B cell (primary cell): ENCODE results near the gene PTPRN2. TPM values are rescaled to one million over a fixed set of nuclear protein-coding genes. Genes with fewer than 3 reads are reported as not detected.

Experiments
- ATAC-seq: fragments of 200-7000 bp; cut with Tn5 transposase; one replicate; pipeline ENCODE4 v1.10.0; 2021; ENCODE audit warnings: low read depth, mild to moderate bottlenecking, moderate number of reproducible peaks, moderate library complexity
- CTCF ChIA-PET: fragments of 350-600 bp; sonication (Branson Sonifier 250); formaldehyde crosslinking; loops from one replicate; lab custom pipeline; 2021; ENCODE audit warnings: antibody characterized with exemption, inconsistent platforms; lab: Charles Lee
- POLR2A ChIA-PET: fragments of 350-600 bp; sonication (Branson Sonifier 250); formaldehyde crosslinking; loops from one replicate; lab custom pipeline; 2021; ENCODE audit warnings: antibody characterized with exemption; lab: Charles Lee
- DNase-seq: peaks from one replicate; pipeline ENCODE4 v3.0.0; 2013
- H2AFZ ChIP-seq: 2 replicates; pipeline ENCODE4 v1.6.1; 2012; ENCODE audit warnings: mild to moderate bottlenecking, low read depth, low read length; ENCODE audit not compliant: insufficient read depth, poor library complexity, severe bottlenecking
- H3K27ac ChIP-seq, 2 donors: 1 replicate in 1 of 2; 2 replicates in 1 of 2; pipeline ENCODE4 v1.5.1; 2012 to 2013; ENCODE audit warnings: low read length in 2 of 2, mild to moderate bottlenecking in 2 of 2, moderate library complexity in 1 of 2
- H3K27me3 ChIP-seq, 4 experiments: fragments of 200-600 bp in 1 of 4; sonication (generic) in 1 of 4; replicated peaks in 1 of 4; 1 replicate in 2 of 4; 2 replicates in 2 of 4; pipeline versions ENCODE4 v1.6.1 to v1.7.0; 2013 to 2016; ENCODE audit warnings: low read length in 3 of 4, mild to moderate bottlenecking in 2 of 4, mixed read lengths in 1 of 4, moderate library complexity in 1 of 4; ENCODE audit not compliant: insufficient read depth in 4 of 4, control insufficient read depth in 3 of 4; ENCODE audit errors: control extremely low read depth in 1 of 4
- H3K36me3 ChIP-seq, 2 experiments: replicated peaks in 1 of 2; 1 replicate in 1 of 2; 2 replicates in 1 of 2; pipeline versions ENCODE4 v1.6.1 to v1.7.1; 2013; ENCODE audit warnings: low read length in 1 of 2; ENCODE audit not compliant: insufficient read depth in 2 of 2, control insufficient read depth in 1 of 2; ENCODE audit errors: control extremely low read depth in 1 of 2, extremely low read depth in 1 of 2
- H3K4me1 ChIP-seq, 2 donors: fragments of 200-600 bp in 1 of 2; sonication (generic) in 1 of 2; 1 replicate in 1 of 2; 2 replicates in 1 of 2; pipeline versions ENCODE4 v1.5.1 to v1.6.1; 2013 to 2017; ENCODE audit warnings: low read length in 2 of 2; ENCODE audit not compliant: control insufficient read depth in 2 of 2, insufficient read depth in 2 of 2
- H3K4me2 ChIP-seq: replicated peaks from 2 replicates; pipeline ENCODE3; 2012; ENCODE audit warnings: mild to moderate bottlenecking, low read depth, low read length; ENCODE audit not compliant: poor library complexity, severe bottlenecking
- H3K4me3 ChIP-seq, 5 experiments: fragments of 200-600 bp in 1 of 5; sonication (generic) in 1 of 5; 1 replicate in 3 of 5; 2 replicates in 2 of 5; pipeline versions ENCODE4 v1.5.1 to v1.7.0; 2011 to 2016; ENCODE audit warnings: low read length in 4 of 5, mild to moderate bottlenecking in 4 of 5, low read depth in 2 of 5, control low read depth in 1 of 5, moderate library complexity in 1 of 5; ENCODE audit not compliant: insufficient read depth in 1 of 5; ENCODE audit errors: control extremely low read depth in 1 of 5, extremely low read depth in 1 of 5
- H3K79me2 ChIP-seq: fragments of 200-600 bp; sonication (generic); one replicate; pipeline ENCODE4 v1.6.0; 2016; ENCODE audit warnings: low read length; ENCODE audit not compliant: control insufficient read depth, insufficient read depth
- H3K9ac ChIP-seq: fragments of 200-600 bp; sonication (generic); 2 replicates; pipeline ENCODE4 v1.6.1; 2017; ENCODE audit warnings: mild to moderate bottlenecking, low read length, moderate library complexity
- H3K9me3 ChIP-seq, 3 donors: one replicate each; pipeline versions ENCODE4 v1.6.1 to v1.7.1; 2013; ENCODE audit warnings: low read length in 2 of 3; ENCODE audit not compliant: control insufficient read depth in 2 of 3, insufficient read depth in 1 of 3; ENCODE audit errors: control extremely low read depth in 1 of 3
- H4K20me1 ChIP-seq: 2 replicates; pipeline ENCODE4 v1.6.0; 2012; ENCODE audit warnings: mild to moderate bottlenecking, low read length; ENCODE audit not compliant: insufficient read depth, control insufficient read depth, poor library complexity, severe bottlenecking
- H3K27ac Mint-ChIP-seq: one replicate; pipeline ENCODE4 v1.8.0; 2021; ENCODE audit warnings: mixed read lengths
- H3K27me3 Mint-ChIP-seq: one replicate; pipeline ENCODE4 v1.8.0; 2021; ENCODE audit warnings: mixed read lengths
- H3K4me1 Mint-ChIP-seq: one replicate; pipeline ENCODE4 v1.8.0; 2021; ENCODE audit warnings: mixed read lengths
- H3K4me3 Mint-ChIP-seq: one replicate; pipeline ENCODE4 v1.8.0; 2021; ENCODE audit warnings: mixed read lengths
- H3K9me3 Mint-ChIP-seq: one replicate; pipeline ENCODE4 v1.8.0; 2022; ENCODE audit warnings: mixed read lengths; ENCODE audit not compliant: insufficient read depth
- EZH2 ChIP-seq: IDR thresholded peaks from 2 replicates; pipeline ENCODE4 v1.6.1; 2012; ENCODE audit warnings: borderline replicate concordance, low read depth, mild to moderate bottlenecking, moderate library complexity, low read length; ENCODE audit not compliant: insufficient read depth, poor library complexity, severe bottlenecking
- WGBS: methylation state at CpG from one replicate; pipeline ENCODE4 v1.1.5; 2013; ENCODE audit warnings: missing lambda C conversion rate; ENCODE audit not compliant: insufficient coverage; 5-methylcytosine and 5-hydroxymethylcytosine counted together
- intact Hi-C: fragments of 100-400 bp; cut with micrococcal nuclease; formaldehyde crosslinking; loops from one replicate; pipeline ENCODE4 v1.10.0; 2022
- polyA plus RNA-seq: library from polyadenylated mRNA; depleted of rRNA; stranded (reverse); fragments of >200 nt; gene quantifications from 2 replicates; pipeline ENCODE4 v1.2.3, GENCODE V29; 2012
- total RNA-seq, 2 donors: library from RNA; stranded (reverse); fragments of 120-200 nt in 1 of 2; gene quantifications; 1 replicate in 1 of 2; 2 replicates in 1 of 2; pipeline versions ENCODE4 v1.2.3 to v1.2.4, GENCODE V29; 2013 to 2022
- TF ChIP-seq, protein P1 (sequence below): fragments of 200-600 bp; IDR thresholded peaks from one replicate; pipeline ENCODE4 v1.8.0; 2022; ENCODE audit warnings: antibody characterized with exemption, mild to moderate bottlenecking

The PTPRN2 gene
- total and polyA plus RNA-seq, 2 donors (not counting 1 experiment from before 2014, with no cell fraction given): 2.0 to 5.0 TPM

DNA sequence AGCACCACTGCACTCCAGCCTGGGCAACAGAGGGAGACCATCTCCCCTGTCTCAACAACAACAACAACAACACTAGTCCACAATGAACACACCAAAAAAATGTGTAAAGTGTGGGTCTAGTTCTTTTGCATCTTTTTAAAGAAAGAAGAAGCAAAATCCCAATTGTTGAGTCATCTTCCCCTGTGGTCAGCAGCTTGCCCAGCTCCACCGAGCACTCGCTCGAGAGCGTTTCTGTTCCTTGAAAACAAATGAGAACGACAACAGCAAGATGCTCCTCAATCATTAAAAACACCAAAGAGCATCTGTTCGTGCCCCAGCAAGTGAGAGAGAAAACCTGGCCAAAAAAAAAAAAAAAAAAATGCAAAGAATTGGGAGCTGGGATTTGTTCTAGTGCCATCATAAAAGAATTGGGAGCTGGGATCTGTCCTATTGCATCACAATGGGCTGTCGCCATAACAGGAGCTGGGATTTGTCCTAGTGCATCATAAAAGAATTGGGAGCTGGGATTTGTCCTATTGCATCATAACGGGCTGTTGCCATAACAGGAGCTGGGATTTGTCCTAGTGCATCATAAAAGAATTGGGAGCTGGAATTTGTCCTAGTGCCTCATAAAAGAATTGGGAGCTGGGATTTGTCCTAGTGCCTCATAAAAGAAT is 118.1 kb downstream of the PTPRN2 start:
- Histone ChIP-seq H2AFZ (no peak overlapping the region), H4K20me1 (no peaks in the 10 kb centered on the region), H3K9me3 (peaks cover 0 to 6% (median 0%) of the 10 kb centered on the region in 3 donors), H3K4me2 (no peak overlapping the region), H3K36me3 (no peaks in the 10 kb centered on the region), H3K27ac (no peak overlapping the region), H3K4me1 (no peaks in the 10 kb centered on the region), H3K4me3 (no peak overlapping the region), H3K9ac (no peak overlapping the region), H3K27me3 (peaks cover 0 to 3% (median 0%) of the 10 kb centered on the region in 4 experiments), H3K79me2 (no peaks in the 10 kb centered on the region)
- Mint-ChIP-seq H3K27me3 (peaks cover 13% of the 10 kb centered on the region), H3K9me3 (peaks cover 2% of the 10 kb centered on the region), H3K27ac (no peak overlapping the region), H3K4me1 (no peaks in the 10 kb centered on the region), H3K4me3 (no peak overlapping the region)
- CTCF ChIA-PET: no interaction called here
- no peak for ATAC-seq
- no peak for DNase-seq
- POLR2A ChIA-PET: no interaction called here
- 64% methylated on average over 5 of the region's 8 CpGs for WGBS
- TF ChIP-seq, protein P1, sequence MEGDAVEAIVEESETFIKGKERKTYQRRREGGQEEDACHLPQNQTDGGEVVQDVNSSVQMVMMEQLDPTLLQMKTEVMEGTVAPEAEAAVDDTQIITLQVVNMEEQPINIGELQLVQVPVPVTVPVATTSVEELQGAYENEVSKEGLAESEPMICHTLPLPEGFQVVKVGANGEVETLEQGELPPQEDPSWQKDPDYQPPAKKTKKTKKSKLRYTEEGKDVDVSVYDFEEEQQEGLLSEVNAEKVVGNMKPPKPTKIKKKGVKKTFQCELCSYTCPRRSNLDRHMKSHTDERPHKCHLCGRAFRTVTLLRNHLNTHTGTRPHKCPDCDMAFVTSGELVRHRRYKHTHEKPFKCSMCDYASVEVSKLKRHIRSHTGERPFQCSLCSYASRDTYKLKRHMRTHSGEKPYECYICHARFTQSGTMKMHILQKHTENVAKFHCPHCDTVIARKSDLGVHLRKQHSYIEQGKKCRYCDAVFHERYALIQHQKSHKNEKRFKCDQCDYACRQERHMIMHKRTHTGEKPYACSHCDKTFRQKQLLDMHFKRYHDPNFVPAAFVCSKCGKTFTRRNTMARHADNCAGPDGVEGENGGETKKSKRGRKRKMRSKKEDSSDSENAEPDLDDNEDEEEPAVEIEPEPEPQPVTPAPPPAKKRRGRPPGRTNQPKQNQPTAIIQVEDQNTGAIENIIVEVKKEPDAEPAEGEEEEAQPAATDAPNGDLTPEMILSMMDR: no peak
- no peak for TF ChIP-seq EZH2
- intact Hi-C loops: no loop called here

DNA sequence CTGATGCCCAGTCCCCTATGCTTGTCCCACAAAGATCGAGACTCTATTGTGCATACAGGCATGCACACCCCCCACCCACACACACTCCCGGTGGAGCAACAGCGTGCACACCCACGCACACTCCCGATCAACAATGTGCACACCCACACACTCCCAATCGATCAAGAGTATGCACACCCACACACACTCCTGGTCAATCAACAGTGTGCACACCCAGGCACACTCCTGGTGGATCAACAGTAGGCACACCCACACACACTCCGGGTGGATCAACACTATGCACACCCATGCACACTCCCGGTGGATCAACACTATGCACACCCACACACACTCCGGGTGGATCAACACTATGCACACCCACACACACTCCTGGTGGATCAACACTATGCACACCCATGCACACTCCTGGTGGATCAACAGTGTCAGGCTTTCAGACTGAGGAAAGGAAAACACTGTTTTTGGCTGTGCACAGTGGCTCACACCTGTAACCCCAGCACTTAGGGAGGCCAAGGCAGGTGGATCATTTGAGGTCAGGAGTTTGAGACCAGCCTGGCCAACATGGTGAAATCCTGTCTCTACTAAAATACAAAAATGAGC is 118.8 kb downstream of the PTPRN2 start:
- intact Hi-C loops: no loop called here
- WGBS: 84% methylated on average over 9 of the region's 9 CpGs
- Histone ChIP-seq H3K79me2 (no peaks in the 10 kb centered on the region), H3K27me3 (peaks cover 0 to 3% (median 0%) of the 10 kb centered on the region in 4 experiments), H3K4me1 (no peaks in the 10 kb centered on the region), H4K20me1 (no peaks in the 10 kb centered on the region), H3K27ac (no peak overlapping the region), H3K4me3 (no peak overlapping the region), H3K4me2 (no peak overlapping the region), H3K9me3 (peaks cover 0 to 5% (median 0%) of the 10 kb centered on the region in 3 donors), H3K36me3 (no peaks in the 10 kb centered on the region), H2AFZ (no peak overlapping the region), H3K9ac (no peak overlapping the region)
- ATAC-seq (no peak), DNase-seq (no peak)
- CTCF ChIA-PET: no interaction called here
- H3K4me3 Mint-ChIP-seq: no peak overlapping the region
- POLR2A ChIA-PET: no interaction called here
- H3K27ac Mint-ChIP-seq: no peak overlapping the region
- no peaks in the 10 kb centered on the region for H3K4me1 Mint-ChIP-seq
- H3K9me3 Mint-ChIP-seq: peaks cover 4% of the 10 kb centered on the region
- TF ChIP-seq EZH2: no peak
- TF ChIP-seq, protein P1: no peak
- H3K27me3 Mint-ChIP-seq: peaks cover 13% of the 10 kb centered on the region
